ENCODE measurements around the gene RAPGEF6. TPM values are rescaled to one million over a fixed set of nuclear protein-coding genes. Genes with fewer than 3 reads are reported as not detected.
A peak's percentile ranks its signal among the peaks of the same experiment; 100 is the strongest.

The RAPGEF6 gene
- total RNA-seq, 1 donor from 2014 or later = 29.1 TPM

- H3K4me1 Mint-ChIP-seq (ENCODE audit: low read depth) = peaks cover 16% of the 10 kb centered on the region
- no peaks in the 10 kb centered on the region for H3K9me3 Mint-ChIP-seq (ENCODE audit: low read depth)
- peak overlapping the region; percentile 27 for H3K27ac Mint-ChIP-seq
- no peak overlapping the region for H3K4me3 Mint-ChIP-seq (ENCODE audit: low read depth)
- TF ChIP-seq CTCF (IDR thresholded peaks at IDR 0.05; ENCODE audit: unreplicated experiment) = no peak
- peaks cover 2% of the 10 kb centered on the region for H3K36me3 Mint-ChIP-seq (ENCODE audit: insufficient read depth)
- H3K27me3 Mint-ChIP-seq = no peaks in the 10 kb centered on the region
- DNase-seq (ENCODE audit: low spot score, unreplicated experiment) = no peak
Measured at GRCh38 chr5:131377346-131377745, 257.7 kb downstream of the RAPGEF6 start.

- no peak for DNase-seq (ENCODE audit: low spot score, unreplicated experiment)
- H3K36me3 Mint-ChIP-seq (ENCODE audit: insufficient read depth) = no peaks in the 10 kb centered on the region
- no peaks in the 10 kb centered on the region for H3K27me3 Mint-ChIP-seq
- no peaks in the 10 kb centered on the region for H3K9me3 Mint-ChIP-seq (ENCODE audit: low read depth)
- H3K4me3 Mint-ChIP-seq (ENCODE audit: low read depth) = no peak overlapping the region
- H3K4me1 Mint-ChIP-seq (ENCODE audit: low read depth) = peaks cover 7% of the 10 kb centered on the region
- no peak overlapping the region for H3K27ac Mint-ChIP-seq
- no peak for TF ChIP-seq CTCF (IDR thresholded peaks at IDR 0.05; ENCODE audit: unreplicated experiment)
Measured at GRCh38 chr5:131375351-131375750, 259.7 kb downstream of the RAPGEF6 start.

Other genes with a start within 250 kb of the RAPGEF6 start
- 28.8 and 28.9 TPM in 2 replicates for gene FNIP1, start 161.8 kb upstream of the RAPGEF6 start, total RNA-seq